Pancreas (tissue), 10 donors: Measurements from ENCODE around the gene PTPRG. TPM values are rescaled to one million over a fixed set of nuclear protein-coding genes. Genes with fewer than 3 reads are reported as not detected.

Source experiments
- ATAC-seq, 4 donors: fragments of 200-7000 bp; cut with Tn5 transposase; one replicate each; pipeline versions ENCODE4 v1.8.0 to v1.9.1; 2020; ENCODE audit warnings: mild to moderate bottlenecking in 4 of 4, moderate library complexity in 4 of 4
- DNase-seq, 6 donors: peaks; one replicate each; pipeline ENCODE4 v3.0.0-alpha.2; 2020
- FAIRE-seq: peaks from 2 replicates; lab custom pipeline; 2012; peaks lifted over from hg19 to GRCh38; lab: Jason Lieb, UNC
- H3K27ac ChIP-seq, 4 donors: fragments of 200-600 bp; sonication (generic); 1 replicate in 3 of 4; 2 replicates in 1 of 4; pipeline versions ENCODE4 v1.5.0 to v1.8.0; 2020
- H3K27me3 ChIP-seq, 4 donors: fragments of 200-600 bp; one replicate each; pipeline ENCODE4 v1.8.0; 2021
- H3K36me3 ChIP-seq, 3 donors: fragments of 200-600 bp; sonication (generic) in 1 of 3; one replicate each; pipeline versions ENCODE4 v1.5.0 to v1.8.0; 2020 to 2021
- H3K4me1 ChIP-seq, 3 donors: fragments of 200-600 bp; one replicate each; pipeline ENCODE4 v1.8.0; 2021
- H3K4me3 ChIP-seq, 4 donors: fragments of 200-600 bp; sonication (generic) in 2 of 4; one replicate each; pipeline versions ENCODE4 v1.5.0 to v1.8.0; 2020 to 2021
- H3K9me3 ChIP-seq, 4 donors: fragments of 200-600 bp; one replicate each; pipeline ENCODE4 v1.8.0; 2021
- WGBS, 2 donors: extraction: QIAGEN DNeasy Blood & Tissue Kit; methylation state at CpG; one replicate each; pipeline ENCODE4 v1.1.7; 2013; 5-methylcytosine and 5-hydroxymethylcytosine counted together
- intact Hi-C, 3 donors: fragments of 100-400 bp; cut with DNase I; formaldehyde crosslinking; loops; one replicate each; pipeline versions ENCODE4 v1.11.1 to v1.14.2; 2022
- polyA plus RNA-seq, 2 donors: library from polyadenylated mRNA; stranded (reverse); fragments of 200-250 nt; gene quantifications; one replicate each; pipeline ENCODE4 v1.2.3, GENCODE V29; 2013
- total RNA-seq, 6 donors: library from RNA; stranded (reverse); fragmentation: NEBNext Ultra II Directional in 4 of 6; extraction: Animal tissue kit (Norgen Biotek cat#: 25700) in 4 of 6; gene quantifications; one replicate each; pipeline versions ENCODE4 v1.2.1 to v1.2.4, GENCODE V29; 2021 to 2023
- TF ChIP-seq, protein P1 (sequence below), 4 donors: fragments of 200-600 bp; sonication (generic) in 3 of 4; IDR thresholded peaks; one replicate each; pipeline versions ENCODE4 v1.5.0 to v1.8.0; 2021; ENCODE audit warnings: antibody characterized with exemption in 4 of 4
- donor health status: healthy with polysubstance abuse.
- donor health status: DM: no; HTN: no; CAD: no; lungs with moderate emphysema.
- donor health status: DM: no; HTN: no; CAD: no.
- donor health status: control.
- donor health status: control.
- donor health status: Bipolar disorder and iron deficiency.
- donor health status: DM: yes; HTN: yes; CAD: no.
- donor health status: DM: no; HTN: no; CAD: no.
- donor health status: DM: no; HTN: no; CAD: no.
- donor health status: DM: yes; HTN: yes; CAD: no.

PTPRG gene
- total and polyA plus RNA-seq, 8 donors: 2.8 to 20.5 (median 9.5) TPM

DNA sequence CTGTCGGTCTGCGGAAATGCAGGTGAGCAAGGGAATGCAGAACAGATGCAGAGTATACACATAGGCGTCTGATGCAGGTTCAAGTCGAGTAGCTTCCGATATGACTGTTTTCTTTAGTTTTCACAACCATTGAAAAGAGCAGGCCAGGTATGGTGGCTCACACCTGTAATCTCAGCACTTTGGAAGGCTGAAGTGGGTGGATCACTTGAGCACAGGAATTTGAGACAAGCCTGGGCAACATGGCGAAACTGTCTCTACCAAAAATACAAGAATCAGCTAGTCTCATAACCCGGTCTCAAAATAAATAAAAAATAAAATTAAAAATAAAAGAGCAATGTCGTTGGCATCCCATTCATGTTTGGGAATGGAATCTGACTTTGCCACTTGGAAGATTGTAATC is 101.5 kb downstream of the PTPRG start:
- no peak overlapping the region for H3K4me3 ChIP-seq
- intact Hi-C loops: no loop called here
- 94 to 96% methylated on average over 8 of the region's 8 CpGs for WGBS, 2 donors

DNA sequence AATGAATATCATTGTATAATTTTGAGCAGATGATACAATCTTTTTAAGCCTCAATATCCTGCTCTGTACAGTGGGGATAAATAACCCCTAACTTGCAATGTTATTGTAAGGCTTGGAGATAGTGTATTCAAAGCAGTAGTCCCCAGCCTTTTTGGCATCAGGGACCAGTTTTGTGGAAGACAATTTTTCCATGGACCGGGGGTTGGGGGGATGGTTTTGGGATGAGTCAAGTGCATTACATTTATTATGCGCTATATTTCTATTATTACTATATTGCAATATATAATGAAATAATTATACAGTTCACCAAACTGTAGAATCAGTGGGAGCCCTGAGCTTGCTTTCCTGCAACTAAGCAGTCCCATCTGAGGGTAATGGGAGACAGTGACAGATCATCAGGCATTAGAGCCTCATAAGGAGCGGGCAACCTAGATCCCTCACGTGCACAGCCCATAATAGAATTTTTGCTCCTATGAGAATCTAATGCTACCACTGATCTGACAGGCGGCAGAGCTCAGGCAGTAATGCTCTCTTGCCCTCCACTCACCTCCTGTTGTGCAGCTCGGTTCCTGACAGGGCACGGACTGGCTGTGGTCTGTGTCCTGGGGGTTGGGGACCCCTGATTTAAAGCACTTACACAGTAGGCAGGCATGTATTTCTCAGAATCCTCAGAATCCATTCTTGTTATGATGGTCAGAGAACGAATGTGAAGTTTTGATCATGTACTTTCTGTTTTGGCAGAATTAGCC is 102.2 kb downstream of the PTPRG start:
- WGBS, 2 donors: 91 to 93% methylated on average over 8 of the region's 8 CpGs
- intact Hi-C loops: no loop called here
- H3K36me3 ChIP-seq: no peaks in the 10 kb centered on the region
- H3K4me1 ChIP-seq: no peaks in the 10 kb centered on the region
- DNase-seq: no peak
- no peak overlapping the region for H3K27ac ChIP-seq
- H3K4me3 ChIP-seq: no peak overlapping the region
- TF ChIP-seq, protein P1, sequence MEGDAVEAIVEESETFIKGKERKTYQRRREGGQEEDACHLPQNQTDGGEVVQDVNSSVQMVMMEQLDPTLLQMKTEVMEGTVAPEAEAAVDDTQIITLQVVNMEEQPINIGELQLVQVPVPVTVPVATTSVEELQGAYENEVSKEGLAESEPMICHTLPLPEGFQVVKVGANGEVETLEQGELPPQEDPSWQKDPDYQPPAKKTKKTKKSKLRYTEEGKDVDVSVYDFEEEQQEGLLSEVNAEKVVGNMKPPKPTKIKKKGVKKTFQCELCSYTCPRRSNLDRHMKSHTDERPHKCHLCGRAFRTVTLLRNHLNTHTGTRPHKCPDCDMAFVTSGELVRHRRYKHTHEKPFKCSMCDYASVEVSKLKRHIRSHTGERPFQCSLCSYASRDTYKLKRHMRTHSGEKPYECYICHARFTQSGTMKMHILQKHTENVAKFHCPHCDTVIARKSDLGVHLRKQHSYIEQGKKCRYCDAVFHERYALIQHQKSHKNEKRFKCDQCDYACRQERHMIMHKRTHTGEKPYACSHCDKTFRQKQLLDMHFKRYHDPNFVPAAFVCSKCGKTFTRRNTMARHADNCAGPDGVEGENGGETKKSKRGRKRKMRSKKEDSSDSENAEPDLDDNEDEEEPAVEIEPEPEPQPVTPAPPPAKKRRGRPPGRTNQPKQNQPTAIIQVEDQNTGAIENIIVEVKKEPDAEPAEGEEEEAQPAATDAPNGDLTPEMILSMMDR (IDR thresholded peaks at IDR 0.05): no peak
- H3K27me3 ChIP-seq: no peaks in the 10 kb centered on the region
- no peaks in the 10 kb centered on the region for H3K9me3 ChIP-seq
- ATAC-seq: no peak
- FAIRE-seq: no peak

More for the DNA sequence above, 101.5 kb downstream of the PTPRG start:
- no peak for DNase-seq
- no peak for FAIRE-seq
- no peaks in the 10 kb centered on the region for H3K9me3 ChIP-seq
- TF ChIP-seq, protein P1 (IDR thresholded peaks at IDR 0.05): no peak
- ATAC-seq: no peak
- H3K27ac ChIP-seq: no peak overlapping the region
- no peaks in the 10 kb centered on the region for H3K36me3 ChIP-seq
- H3K4me1 ChIP-seq: no peaks in the 10 kb centered on the region
- no peaks in the 10 kb centered on the region for H3K27me3 ChIP-seq

DNA sequence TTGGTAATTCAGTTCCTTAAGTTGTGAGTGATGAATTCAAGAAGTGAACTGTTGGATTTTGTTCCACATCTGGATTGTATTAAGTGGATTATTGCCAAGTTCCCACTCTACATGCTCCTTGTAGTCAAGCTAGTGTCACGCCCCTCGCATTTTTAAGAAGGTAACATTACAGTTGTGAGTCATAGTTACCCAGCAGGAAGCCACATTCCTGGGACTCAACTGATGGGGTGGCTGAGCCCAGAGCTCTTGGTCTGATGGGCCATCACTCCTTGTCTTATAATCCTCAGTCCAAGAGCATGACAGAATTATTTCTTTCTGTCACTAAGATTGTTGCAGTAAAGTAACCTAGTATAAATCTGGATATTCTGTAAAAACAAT is 102.7 kb downstream of the PTPRG start:
- WGBS, 2 donors: 87 to 98% methylated on average over 2 of the region's 2 CpGs
- H3K36me3 ChIP-seq: no peaks in the 10 kb centered on the region
- no peaks in the 10 kb centered on the region for H3K9me3 ChIP-seq
- FAIRE-seq (no peak), DNase-seq (no peak), ATAC-seq (no peak)
- no peak overlapping the region for H3K4me3 ChIP-seq
- H3K27me3 ChIP-seq: no peaks in the 10 kb centered on the region
- TF ChIP-seq, protein P1 (IDR thresholded peaks at IDR 0.05): no peak
- H3K27ac ChIP-seq: no peak overlapping the region
- no peaks in the 10 kb centered on the region for H3K4me1 ChIP-seq
- intact Hi-C loops: no loop called here

DNA sequence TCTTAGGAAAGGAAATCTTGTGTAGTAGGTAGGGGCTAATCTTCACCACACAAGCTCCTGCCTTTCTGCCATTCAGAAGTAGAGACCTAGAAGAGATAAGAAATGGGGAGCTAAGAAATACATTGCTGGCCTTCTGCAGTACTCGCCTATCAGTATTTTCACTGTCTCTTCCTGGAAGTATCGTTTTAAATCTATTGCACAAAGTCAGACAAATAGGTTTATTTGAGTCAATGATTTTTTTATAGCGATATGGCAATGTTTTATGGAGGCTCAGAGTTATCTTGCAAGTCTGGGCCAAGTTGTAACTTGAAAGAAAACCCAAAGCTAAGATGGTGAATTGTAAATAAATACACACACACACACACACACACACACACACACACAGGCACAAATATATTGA is 103.8 kb downstream of the PTPRG start:
- FAIRE-seq (no peak), ATAC-seq (no peak), DNase-seq (no peak)
- no peaks in the 10 kb centered on the region for H3K4me1 ChIP-seq
- TF ChIP-seq, protein P1 (IDR thresholded peaks at IDR 0.05): no peak
- 82 to 86% methylated on average over 3 of the region's 3 CpGs for WGBS, 2 donors
- no peaks in the 10 kb centered on the region for H3K36me3 ChIP-seq
- no peaks in the 10 kb centered on the region for H3K9me3 ChIP-seq
- no peak overlapping the region for H3K27ac ChIP-seq
- H3K27me3 ChIP-seq: no peaks in the 10 kb centered on the region
- intact Hi-C loops: no loop called here
- H3K4me3 ChIP-seq: no peak overlapping the region

DNA sequence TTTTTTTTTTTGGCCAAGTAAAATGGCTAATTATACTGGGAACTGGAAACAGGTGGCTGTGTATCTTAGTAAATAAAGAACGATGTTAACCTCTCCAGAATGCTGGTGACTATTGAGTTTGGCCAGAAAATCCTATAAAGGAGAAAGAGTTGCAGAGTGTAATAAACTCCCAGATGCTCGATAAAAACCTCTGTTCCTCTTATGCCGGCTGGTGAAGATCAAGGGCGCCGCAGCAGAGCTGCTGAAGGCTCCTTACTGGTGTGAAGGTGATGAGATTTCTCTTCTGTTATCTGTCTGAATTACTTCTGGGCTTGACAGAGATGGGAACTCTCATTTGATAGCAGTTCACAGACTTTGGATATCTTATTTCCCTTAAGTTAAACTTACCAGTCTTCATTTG is 104.6 kb downstream of the PTPRG start:
- H3K4me3 ChIP-seq: no peak overlapping the region
- no peaks in the 10 kb centered on the region for H3K27me3 ChIP-seq
- WGBS, 2 donors: 75 to 78% methylated on average over 5 of the region's 5 CpGs
- TF ChIP-seq, protein P1 (IDR thresholded peaks at IDR 0.05): no peak
- FAIRE-seq: no peak
- ATAC-seq: no peak
- intact Hi-C loops: no loop called here
- DNase-seq: no peak
- no peaks in the 10 kb centered on the region for H3K4me1 ChIP-seq
- H3K9me3 ChIP-seq: no peaks in the 10 kb centered on the region
- no peaks in the 10 kb centered on the region for H3K36me3 ChIP-seq
- H3K27ac ChIP-seq: no peak overlapping the region
